ENCODE results near the gene ZG16. TPM values are rescaled to one million over a fixed set of nuclear protein-coding genes. Genes with fewer than 3 reads are reported as not detected.

The ZG16 gene
- total RNA-seq = not detected in 2 replicates

GRCh38 chr16:29777576-29778350 lies at the start of gene ZG16:
Gene ZG16 (plus strand): TSS chr16:29778256. CDS start chr16:29779267, 1,011 bp downstream.

GRCh38 chr16:29745853-29746345 lies 32.2 kb upstream of the ZG16 start, which contains the start of gene C16orf54:
Gene C16orf54 (minus strand): TSS chr16:29745990. CDS start chr16:29744951, 1,039 bp downstream.

DNA sequence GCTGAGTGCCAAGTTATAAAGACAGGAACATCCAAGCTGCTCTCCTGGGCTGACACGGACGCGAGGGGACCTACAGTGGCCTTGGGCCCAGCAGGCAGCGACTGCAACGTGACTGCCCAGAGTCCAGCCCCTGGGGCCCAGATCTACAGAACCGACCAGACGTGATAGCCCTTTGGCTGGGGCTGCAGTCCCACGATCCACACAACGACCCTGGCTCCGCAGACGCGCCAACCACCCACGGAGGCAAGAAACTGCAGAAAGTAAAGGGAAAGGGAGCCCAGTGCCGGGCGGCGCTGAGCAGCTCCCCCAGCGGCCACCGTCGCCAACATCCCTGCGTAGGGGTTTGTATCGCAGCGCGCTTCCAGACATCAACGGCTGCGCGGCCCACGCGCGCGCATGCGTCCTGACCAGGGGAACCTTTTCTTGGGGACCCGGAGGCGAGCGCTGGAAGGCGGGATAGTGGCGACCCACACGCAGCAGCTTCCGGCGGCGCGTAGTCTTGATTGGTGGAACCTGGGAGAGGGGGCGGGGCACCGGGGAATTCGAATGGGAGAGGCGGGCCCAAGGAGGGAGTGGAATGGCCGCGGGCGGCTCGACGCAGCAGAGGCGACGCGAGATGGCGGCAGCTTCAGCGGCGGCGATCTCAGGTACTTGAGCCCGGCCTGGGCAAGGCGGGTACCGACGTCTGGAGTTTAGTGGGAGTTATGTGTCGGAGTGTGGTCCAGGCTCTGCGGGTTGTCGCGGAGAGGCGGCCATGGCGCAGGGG lies 12.3 kb downstream of the ZG16 start, which contains the start of gene KIF22:
TSS of gene KIF22 (plus strand) at position 569 of the 766 bp plus-strand sequence. CDS start at position 578, 9 bp downstream.

GRCh38 chr16:29806099-29806579 lies 28.1 kb downstream of the ZG16 start, which contains the start of gene MAZ:
Gene MAZ (plus strand): TSS chr16:29806529. CDS start chr16:29806702, 173 bp downstream.

DNA sequence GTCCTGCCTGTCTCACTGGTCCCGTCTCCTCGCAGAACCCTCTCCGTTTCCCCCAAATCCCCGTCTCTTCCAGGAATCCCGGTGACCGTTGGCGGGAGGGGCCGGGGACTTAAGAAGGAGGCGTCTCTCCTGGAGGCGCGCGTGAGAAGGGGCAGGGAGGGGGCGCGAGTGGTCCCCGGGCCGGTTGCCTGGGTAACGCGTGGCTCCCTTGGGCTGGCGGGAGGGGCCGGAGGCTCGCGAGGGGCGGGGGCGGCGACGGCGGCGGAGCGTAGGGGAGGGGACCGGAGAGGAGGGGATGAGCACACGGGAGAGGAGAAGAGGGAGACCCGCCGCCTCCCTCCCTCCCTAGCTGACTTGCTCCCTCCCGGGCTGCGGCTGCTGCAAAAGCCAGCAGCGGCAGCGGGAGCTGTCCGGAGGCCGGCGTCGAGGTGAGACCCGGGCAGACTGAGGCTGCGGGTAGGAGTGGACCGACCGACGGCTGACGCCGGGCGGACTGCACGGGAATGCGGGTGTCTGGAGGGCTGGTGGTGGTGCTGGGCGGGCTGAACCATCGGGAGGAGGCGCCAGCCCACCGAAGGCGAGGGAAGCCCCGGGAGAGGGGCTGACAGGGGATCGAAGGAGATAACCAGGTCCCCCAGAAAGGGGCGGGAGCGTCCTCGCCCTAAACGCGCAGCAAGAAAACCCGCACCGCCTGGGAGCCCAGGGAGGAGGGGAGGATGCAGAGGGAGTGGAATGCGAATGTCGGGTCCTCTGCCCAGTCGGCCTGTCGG lies 34.0 kb downstream of the ZG16 start, which contains the start of gene PRRT2:
TSS of gene PRRT2 (plus strand) at position 298 of the 770 bp plus-strand sequence. CDS start 862 bp downstream, outside the sequence.

GRCh38 chr16:29815793-29816693 lies 38.0 kb downstream of the ZG16 start, which contains the start of gene PAGR1:
Gene PAGR1 (plus strand): TSS chr16:29816152. CDS start chr16:29816526, 374 bp downstream.

GRCh38 chr16:29820271-29820701 lies 42.2 kb downstream of the ZG16 start, which contains the start of gene MVP:
Gene MVP (plus strand): TSS chr16:29820462. CDS start chr16:29830550, 10,088 bp downstream.

Other genes starting within 250 kb of the ZG16 start
- gene SPN, start 115.0 kb upstream of the ZG16 start, total RNA-seq = not detected in 2 replicates
- 0.65 TPM in 1 of 2 replicates, not detected in the other for gene QPRT, start 99.1 kb upstream of the ZG16 start, total RNA-seq
- not detected in 2 replicates for gene C16orf54, start 32.3 kb upstream of the ZG16 start, total RNA-seq
- 15.1 TPM in 2 replicates for gene KIF22, start 12.5 kb downstream of the ZG16 start, total RNA-seq
- 102 and 129 TPM in 2 replicates for gene MAZ, start 28.3 kb downstream of the ZG16 start, total RNA-seq
- under 0.01 and 0.09 TPM in 2 replicates for gene PRRT2, start 33.9 kb downstream of the ZG16 start, total RNA-seq
- 14.0 and 15.6 TPM in 2 replicates for gene PAGR1, start 37.9 kb downstream of the ZG16 start, total RNA-seq
- 106 and 116 TPM in 2 replicates for gene MVP, start 42.2 kb downstream of the ZG16 start, total RNA-seq
- gene CDIPT, start 85.0 kb downstream of the ZG16 start, total RNA-seq = 68.7 and 73.8 TPM in 2 replicates
- 0.26 and 0.98 TPM in 2 replicates for gene SEZ6L2, start 121.3 kb downstream of the ZG16 start, total RNA-seq
- gene ASPHD1, start 122.2 kb downstream of the ZG16 start, total RNA-seq = 0.17 and 0.33 TPM in 2 replicates
- 2.6 and 3.2 TPM in 2 replicates for gene KCTD13, start 148.0 kb downstream of the ZG16 start, total RNA-seq
- gene TMEM219, start 183.8 kb downstream of the ZG16 start, total RNA-seq = 54.8 and 69.0 TPM in 2 replicates
- gene TAOK2, start 195.6 kb downstream of the ZG16 start, total RNA-seq = 77.8 and 79.8 TPM in 2 replicates
- 3.6 and 5.5 TPM in 2 replicates for gene HIRIP3, start 217.4 kb downstream of the ZG16 start, total RNA-seq
- 16.6 and 17.7 TPM in 2 replicates for gene INO80E, start 218.0 kb downstream of the ZG16 start, total RNA-seq
- 0.09 and 0.33 TPM in 2 replicates for gene DOC2A, start 232.8 kb downstream of the ZG16 start, total RNA-seq
- gene C16orf92, start 244.9 kb downstream of the ZG16 start, total RNA-seq = not detected in 2 replicates

All from dermis lymphatic vessel endothelial cell (primary cell).